ENCODE results near the gene COMMD3.
"Not testable (repeated sequence)": the region's sequence is repeated elsewhere in the genome, so short reads cannot be mapped to it uniquely, and the experiment has no call there.

The COMMD3 gene

GRCh38 chr10:22345301-22346095, 29.3 kb downstream of the COMMD3 start, which contains the start of gene SPAG6:
TSS of gene SPAG6 (plus strand) at chr10:22345496. CDS start at chr10:22345612, 116 bp downstream.
- H3K4me3 ChIP-seq (ENCODE audit: low read depth, low read length), result no peak within 1 kb of the TSS
- DNase-seq (ENCODE audit: low read depth, low spot score), result no peak
- in situ Hi-C loops (cut with HindIII; ENCODE audit: low sequenced_read_pairs), result no loop called here
- TF ChIP-seq, protein P1, sequence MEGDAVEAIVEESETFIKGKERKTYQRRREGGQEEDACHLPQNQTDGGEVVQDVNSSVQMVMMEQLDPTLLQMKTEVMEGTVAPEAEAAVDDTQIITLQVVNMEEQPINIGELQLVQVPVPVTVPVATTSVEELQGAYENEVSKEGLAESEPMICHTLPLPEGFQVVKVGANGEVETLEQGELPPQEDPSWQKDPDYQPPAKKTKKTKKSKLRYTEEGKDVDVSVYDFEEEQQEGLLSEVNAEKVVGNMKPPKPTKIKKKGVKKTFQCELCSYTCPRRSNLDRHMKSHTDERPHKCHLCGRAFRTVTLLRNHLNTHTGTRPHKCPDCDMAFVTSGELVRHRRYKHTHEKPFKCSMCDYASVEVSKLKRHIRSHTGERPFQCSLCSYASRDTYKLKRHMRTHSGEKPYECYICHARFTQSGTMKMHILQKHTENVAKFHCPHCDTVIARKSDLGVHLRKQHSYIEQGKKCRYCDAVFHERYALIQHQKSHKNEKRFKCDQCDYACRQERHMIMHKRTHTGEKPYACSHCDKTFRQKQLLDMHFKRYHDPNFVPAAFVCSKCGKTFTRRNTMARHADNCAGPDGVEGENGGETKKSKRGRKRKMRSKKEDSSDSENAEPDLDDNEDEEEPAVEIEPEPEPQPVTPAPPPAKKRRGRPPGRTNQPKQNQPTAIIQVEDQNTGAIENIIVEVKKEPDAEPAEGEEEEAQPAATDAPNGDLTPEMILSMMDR (IDR thresholded peaks at IDR 0.05; ENCODE audit: low read depth, low read length), result no peak

- no peak overlapping the region for H3K4me3 ChIP-seq (ENCODE audit: low read depth, low read length)
- TF ChIP-seq, protein P1 (IDR thresholded peaks at IDR 0.05; ENCODE audit: low read depth, low read length), result no peak
- no peak for DNase-seq (ENCODE audit: low read depth, low spot score)
- in situ Hi-C loops (cut with HindIII; ENCODE audit: low sequenced_read_pairs), result no loop called here
These were observed 30.0 kb downstream of the COMMD3 start for GRCh38 chr10:22346096-22346661.

DNA sequence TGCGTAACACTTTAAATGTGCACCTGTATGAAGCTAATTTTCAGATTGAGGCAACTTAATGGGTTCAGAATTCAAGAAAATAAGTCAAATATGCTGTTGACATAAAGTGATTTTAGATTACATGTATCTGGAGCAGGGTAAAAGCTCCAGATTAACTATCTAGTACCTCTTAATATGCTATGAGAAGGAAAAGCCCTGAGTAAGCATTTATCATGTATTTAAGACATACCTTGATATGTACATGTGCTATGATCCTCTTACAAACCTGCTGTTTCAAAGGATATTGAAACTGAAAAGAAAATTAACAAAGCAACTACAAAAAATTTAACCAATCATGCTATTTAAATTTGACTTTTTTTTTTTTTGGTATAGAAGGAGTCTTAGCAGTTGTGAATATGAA, 33.6 kb downstream of the COMMD3 start:
- H3K4me3 ChIP-seq (ENCODE audit: low read depth, low read length), result no peak overlapping the region
- TF ChIP-seq, protein P1 (IDR thresholded peaks at IDR 0.05; ENCODE audit: low read depth, low read length), result no peak
- DNase-seq (ENCODE audit: low read depth, low spot score), result no peak
- in situ Hi-C loops (cut with HindIII; ENCODE audit: low sequenced_read_pairs), result no loop called here

DNA sequence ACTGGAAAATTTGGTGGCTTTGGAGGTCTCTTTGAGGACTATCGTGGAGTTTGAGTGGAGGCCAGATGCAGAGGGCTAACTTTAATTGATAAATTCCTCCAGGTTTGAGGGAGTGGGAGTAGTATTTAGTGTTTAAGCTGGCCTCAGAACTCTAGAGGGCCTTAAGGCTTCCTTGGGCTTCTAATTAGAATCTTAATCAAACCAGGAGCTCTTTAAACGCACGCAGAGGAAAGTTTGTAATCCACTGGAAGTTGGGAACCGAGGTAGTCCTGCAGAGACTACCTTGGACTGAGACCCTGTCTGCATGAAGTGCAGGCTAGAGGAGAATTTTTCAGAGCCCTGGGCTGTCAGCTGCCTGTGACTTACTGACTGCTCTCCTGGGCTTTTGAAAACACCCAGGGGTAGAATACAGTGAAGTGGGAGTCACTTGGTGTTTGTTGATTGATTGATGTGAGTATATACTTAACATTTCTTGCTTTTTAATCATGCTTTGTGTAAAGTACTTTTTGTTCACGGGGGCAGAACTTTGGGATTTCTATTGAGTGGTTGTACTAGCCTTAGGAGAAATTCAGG, 35.0 kb downstream of the COMMD3 start:
- in situ Hi-C loops (cut with HindIII; ENCODE audit: low sequenced_read_pairs), result no loop called here
- no peak overlapping the region for H3K4me3 ChIP-seq (ENCODE audit: low read depth, low read length)
- TF ChIP-seq, protein P1 (IDR thresholded peaks at IDR 0.05; ENCODE audit: low read depth, low read length), result no peak
- no peak for DNase-seq (ENCODE audit: low read depth, low spot score)

- DNase-seq (ENCODE audit: low read depth, low spot score), result no peak
- TF ChIP-seq, protein P1 (IDR thresholded peaks at IDR 0.05; ENCODE audit: low read depth, low read length), result no peak
- in situ Hi-C loops (cut with HindIII; ENCODE audit: low sequenced_read_pairs), result no loop called here
- H3K4me3 ChIP-seq (ENCODE audit: low read depth, low read length), result no peak overlapping the region
These were observed 40.2 kb downstream of the COMMD3 start for GRCh38 chr10:22356324-22356873.

DNA sequence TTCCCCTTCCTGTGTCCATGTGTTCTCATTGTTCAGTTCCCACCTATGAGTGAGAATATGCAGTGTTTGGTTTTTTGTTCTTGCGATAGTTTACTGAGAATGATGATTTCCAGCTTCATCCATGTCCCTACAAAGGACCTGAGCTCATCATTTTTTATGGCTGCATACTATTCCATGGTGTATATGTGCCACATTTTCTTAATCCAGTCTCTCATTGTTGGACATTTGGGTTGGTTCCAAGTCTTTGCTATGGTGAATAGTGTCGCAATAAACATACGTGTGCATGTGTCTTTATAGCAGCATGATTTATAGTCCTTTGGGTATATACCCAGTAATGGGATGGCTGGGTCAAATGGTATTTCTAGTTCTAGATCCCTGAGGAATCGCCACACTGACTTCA, 41.6 kb downstream of the COMMD3 start:
- DNase-seq (ENCODE audit: low read depth, low spot score); in situ Hi-C loops (cut with HindIII; ENCODE audit: low sequenced_read_pairs): not testable (repeated sequence)

DNA sequence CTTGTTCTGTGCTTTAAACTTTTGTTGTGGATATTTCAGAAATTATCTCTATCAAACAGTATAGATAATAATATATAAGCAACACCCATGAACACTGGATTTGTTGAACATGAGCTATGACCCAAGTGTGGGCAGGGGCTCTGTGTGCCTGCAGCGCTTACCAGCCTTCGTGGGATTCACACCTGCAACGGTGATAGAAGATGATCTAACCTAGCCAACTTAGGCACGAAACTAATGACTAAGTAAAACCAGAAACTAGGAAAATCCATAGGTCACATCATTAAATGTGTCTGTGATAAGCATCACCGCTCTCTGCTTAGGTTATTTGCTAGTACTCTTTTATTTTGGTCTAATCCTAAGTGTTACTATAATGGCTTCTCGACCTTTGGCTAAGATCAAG, 47.1 kb downstream of the COMMD3 start:
- H3K4me3 ChIP-seq (ENCODE audit: low read depth, low read length), result no peak overlapping the region
- DNase-seq (ENCODE audit: low read depth, low spot score), result no peak
- in situ Hi-C loops (cut with HindIII; ENCODE audit: low sequenced_read_pairs), result no loop called here
- TF ChIP-seq, protein P1 (IDR thresholded peaks at IDR 0.05; ENCODE audit: low read depth, low read length), result no peak

More for the DNA sequence above, 41.6 kb downstream of the COMMD3 start:
- H3K4me3 ChIP-seq (ENCODE audit: low read depth, low read length), result not testable (repeated sequence)

Data from astrocyte of the spinal cord (primary cell).